Testis (tissue), 2 donors: ENCODE data around the gene KNL1.

Experiments
- CTCF ChIP-seq, 3 experiments: fragments of 450-650 bp in 2 of 3; fragments of 200-600 bp in 1 of 3; sonication (generic) in 1 of 3; IDR thresholded peaks; one replicate each; pipeline ENCODE4 v1.5.1; 2016 to 2019; ENCODE audit warnings: antibody characterized with exemption in 3 of 3, mild to moderate bottlenecking in 2 of 3, moderate library complexity in 1 of 3
- POLR2A ChIP-seq: fragments of 450-650 bp; IDR thresholded peaks from one replicate; pipeline ENCODE4 v1.6.1; 2017; ENCODE audit warnings: antibody characterized with exemption, mild to moderate bottlenecking, moderate library complexity

GRCh38 chr15:40637221-40637745 lies 43.2 kb downstream of the KNL1 start:
- no peak for TF ChIP-seq POLR2A
- no peak for TF ChIP-seq CTCF (IDR thresholded peaks at IDR 0.05)
